Right renal pelvis (tissue), 4 donors: ENCODE data around the gene FANCI. TPM values are rescaled to one million over a fixed set of nuclear protein-coding genes. Genes with fewer than 3 reads are reported as not detected.

Source experiments
- DNase-seq, 4 donors: peaks; one replicate each; pipeline ENCODE4 v3.0.0-alpha.2; 2013; ENCODE audit warnings: low read depth in 4 of 4, low spot score in 3 of 4, missing footprints in 1 of 4
- polyA plus RNA-seq, 4 donors: library from polyadenylated mRNA; unstranded; fragments of 120-200 nt; gene quantifications; one replicate each; pipeline ENCODE4 v1.2.1, GENCODE V29; 2013; ENCODE audit not compliant: insufficient read length in 4 of 4

Gene FANCI
- polyA plus RNA-seq, 4 donors, result 32.0 to 38.5 (median 35.1) TPM

GRCh38 chr15:89330881-89331595, 87.3 kb downstream of the FANCI start:
- DNase-seq, result no peak

DNA sequence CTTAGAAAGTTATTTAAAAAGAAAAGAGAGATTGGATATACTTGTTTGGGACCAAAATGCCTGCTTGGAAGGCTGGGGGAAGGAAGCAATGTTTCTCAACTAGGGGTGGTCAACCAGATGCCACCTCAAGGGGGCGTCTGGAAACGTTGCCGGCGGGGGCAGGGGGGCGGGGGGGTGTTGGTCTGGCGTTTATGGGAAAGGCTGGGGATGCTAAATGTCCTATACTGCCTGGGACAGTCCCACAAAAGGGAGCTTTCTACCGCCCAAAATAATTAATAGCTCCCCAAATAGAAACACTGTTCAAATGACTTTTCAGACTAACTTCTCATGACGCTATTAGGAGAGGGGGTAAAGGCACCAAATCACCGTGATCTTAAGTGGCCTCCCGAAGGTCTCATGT, 88.7 kb downstream of the FANCI start:
- no peak for DNase-seq

GRCh38 chr15:89333011-89333860, 89.5 kb downstream of the FANCI start:
- DNase-seq, result no peak

DNA sequence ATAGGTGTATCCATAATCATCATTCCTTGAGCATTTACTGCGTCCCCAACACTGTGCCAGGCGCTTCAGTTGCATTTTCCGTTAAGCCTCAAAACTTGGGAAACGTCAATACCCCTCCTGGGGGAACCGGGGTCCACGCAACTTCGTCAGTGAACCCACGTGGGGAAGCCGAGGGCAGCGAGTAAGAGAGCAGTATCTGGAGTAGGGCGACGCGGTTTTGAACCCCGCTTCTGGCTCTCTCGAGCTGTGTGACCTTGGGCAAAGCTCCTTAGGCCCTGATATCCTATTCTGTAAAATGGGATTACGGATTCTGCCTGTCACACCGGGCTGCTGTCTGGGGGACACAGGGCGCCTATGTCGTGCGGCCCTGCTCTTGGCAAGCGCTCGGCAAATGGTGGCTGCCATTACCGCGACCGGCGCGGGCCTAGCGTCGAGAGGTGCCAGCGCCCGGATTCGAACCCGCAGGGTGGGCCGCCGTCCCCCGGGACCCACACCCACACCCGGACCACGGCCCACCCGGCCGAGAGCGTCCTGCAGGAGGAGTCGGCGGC, 90.3 kb downstream of the FANCI start:
- DNase-seq, result peak in 1 of 4 donors; percentile 35

DNA sequence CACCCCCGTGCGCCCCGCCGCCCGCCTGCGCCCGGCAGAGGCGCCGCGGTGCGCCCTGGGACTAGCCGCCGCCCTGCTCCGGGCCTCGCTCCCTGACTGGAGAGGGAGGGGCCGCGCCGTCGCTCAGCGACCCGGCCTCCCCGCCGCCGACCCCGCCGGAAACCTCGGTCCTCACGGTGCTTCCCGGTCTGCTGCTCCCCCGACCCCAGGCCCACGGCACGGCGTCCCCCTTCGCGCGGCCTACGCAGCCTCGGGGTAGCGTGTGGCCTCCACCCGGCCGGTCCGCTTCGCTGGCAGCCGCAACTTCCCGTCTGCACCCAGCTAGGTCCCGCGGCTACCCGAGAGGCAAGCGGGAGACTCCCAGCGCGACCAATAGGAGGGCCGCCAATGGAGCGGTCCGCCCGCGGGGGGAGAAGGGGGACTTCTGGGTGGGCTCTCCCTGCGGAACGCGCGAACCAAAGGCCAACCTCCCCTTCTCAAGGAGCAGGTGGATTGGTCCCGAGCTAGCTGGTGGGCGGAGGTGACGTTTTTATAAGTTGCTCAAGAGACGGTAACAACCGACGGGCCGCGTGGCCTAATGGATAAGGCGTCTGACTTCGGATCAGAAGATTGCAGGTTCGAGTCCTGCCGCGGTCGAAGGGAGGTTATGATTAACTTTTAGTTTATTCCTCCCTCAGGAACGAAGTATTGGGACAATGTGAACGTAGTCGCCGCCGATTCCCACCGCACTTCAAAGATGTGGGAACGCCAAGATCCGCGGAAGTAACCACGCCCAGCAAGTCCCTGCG, 90.9 kb downstream of the FANCI start, which contains the start of gene POLG:
POLG (minus strand) TSS at position 315 of the 788 bp plus-strand sequence. CDS start 1,070 bp downstream, outside the sequence.
- peak; percentile 98 to 99 (median 98) for DNase-seq

DNA sequence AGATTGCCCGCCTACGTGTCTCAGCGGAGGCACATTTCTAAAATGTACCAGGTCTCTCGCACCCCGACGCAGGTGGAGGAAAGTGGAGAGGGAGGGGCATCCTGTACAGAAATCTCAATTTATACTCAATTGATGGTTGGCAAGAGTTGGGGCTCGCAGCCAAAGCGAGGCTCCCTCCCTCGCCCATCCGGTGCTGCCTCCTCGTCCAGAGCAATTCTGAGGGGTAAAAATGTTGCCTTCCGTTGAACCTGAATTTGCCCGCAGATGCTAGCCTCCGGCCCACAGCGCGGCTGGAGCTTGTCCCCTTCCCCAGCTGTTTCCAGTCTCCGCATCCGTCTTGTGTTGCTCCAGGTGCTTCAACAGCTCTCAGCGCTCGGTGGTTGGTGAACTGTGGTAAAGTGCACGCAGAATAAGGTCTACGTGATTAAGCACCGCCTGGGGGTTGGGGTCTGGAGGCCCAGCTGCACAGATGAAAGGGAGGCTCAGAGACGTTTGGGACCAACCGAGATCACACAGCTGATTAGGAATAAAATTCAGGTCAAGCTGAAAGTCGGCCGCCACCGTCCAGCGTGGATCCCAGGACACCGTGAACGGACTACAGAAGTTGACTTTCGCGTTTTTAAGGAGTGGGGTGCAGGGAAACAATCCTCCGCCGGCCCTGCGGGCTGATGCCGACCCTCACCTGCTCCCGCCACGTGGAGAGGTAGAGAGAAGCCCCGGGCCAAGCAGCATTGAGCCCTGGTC, 91.7 kb downstream of the FANCI start:
- peak in 2 of 4 donors; percentile 18 to 36 for DNase-seq

DNA sequence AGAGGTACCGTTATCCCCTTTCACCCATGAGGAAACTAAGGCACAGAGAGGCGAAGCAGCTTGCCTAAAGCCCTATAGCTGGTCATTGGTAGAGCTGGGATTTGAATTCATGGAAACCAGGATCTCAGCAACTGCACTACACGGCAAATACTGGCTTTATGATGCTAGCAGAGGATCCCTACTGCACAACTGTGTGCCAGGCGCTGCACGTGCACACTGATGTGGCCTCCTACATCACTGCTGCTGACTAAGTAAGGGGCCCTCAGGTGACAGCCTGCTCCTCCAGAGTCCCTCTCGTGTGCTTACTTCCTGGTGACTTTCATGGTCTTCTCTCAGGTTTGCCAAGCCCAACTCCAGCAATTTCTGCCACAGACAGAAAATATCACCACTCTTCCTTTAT, 94.3 kb downstream of the FANCI start:
- DNase-seq, result no peak

DNA sequence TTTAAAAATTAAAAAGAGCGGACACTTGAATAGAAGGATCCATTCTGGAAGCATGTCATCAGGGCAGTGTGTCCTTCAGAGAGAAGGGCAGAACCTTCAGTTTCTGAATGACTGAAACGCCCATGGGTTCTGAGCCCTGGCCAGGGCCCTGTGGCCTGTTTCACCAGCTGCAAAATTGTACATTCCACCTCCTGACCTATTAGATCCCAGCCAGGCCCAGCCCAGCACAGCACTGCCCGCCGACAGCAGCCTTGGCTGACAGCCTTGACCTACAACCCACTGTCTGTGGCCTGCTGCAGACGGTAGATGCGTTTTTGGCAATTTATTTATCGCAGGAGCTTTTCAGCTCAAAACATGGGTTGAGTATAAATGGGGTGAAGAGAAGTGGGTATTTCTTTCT, 96.8 kb downstream of the FANCI start:
- DNase-seq, result no peak

DNA sequence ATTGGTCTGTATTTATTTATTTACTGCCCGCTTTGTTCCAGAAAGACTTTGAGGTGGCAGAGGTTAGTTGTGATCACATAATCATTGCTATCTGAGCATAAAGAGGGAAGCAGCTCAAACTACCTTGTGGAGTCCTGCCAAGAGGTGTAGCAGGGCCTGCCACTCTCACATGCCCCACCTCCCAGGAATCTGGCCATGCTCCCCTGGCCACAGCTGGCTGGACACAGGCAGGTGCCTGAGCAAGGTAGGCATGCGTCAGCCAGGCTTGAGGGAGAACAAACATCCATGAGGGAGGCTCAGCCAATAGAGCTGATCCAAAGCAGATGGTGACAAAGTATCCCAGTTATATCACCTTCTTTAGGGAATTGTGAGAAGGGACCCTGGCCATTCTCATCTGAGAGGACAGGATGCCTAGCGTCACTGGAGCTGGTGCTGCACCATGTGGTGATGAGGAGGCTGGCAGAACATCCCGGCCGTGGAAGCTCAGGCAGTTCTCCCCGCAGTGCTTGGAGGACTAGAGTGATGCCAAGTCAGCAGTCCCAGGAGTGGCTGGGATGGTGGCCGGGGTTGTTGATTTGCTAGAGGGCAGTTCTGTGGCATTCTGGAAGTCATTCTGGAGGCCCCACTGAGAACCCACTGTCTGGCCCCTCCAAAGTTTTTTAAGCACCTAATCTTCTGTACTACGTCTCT, 97.7 kb downstream of the FANCI start:
- DNase-seq, result no peak

GRCh38 chr15:89342840-89343239, 99.1 kb downstream of the FANCI start:
- no peak for DNase-seq

DNA sequence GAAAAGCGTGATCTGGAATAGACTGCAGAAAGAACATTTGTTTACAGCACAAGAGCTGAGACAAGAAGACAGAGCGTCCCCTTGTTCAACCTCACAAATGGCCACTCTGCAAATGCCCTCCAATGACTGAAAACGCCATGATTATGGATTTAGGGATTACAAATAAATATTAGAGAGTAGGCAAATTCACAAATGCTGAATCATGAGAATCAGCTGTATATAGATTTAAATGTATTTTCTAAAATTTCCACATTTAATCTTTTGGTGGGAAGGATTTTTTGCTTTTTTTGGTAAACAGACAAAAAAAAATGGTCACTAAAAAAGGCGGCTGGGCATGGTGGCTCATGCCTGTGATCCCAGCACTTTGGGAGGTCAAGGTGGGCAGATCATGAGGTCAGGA, 101.5 kb downstream of the FANCI start:
- no peak for DNase-seq

- DNase-seq, result no peak
Observed at GRCh38 chr15:89346516-89347231, 102.9 kb downstream of the FANCI start.

DNA sequence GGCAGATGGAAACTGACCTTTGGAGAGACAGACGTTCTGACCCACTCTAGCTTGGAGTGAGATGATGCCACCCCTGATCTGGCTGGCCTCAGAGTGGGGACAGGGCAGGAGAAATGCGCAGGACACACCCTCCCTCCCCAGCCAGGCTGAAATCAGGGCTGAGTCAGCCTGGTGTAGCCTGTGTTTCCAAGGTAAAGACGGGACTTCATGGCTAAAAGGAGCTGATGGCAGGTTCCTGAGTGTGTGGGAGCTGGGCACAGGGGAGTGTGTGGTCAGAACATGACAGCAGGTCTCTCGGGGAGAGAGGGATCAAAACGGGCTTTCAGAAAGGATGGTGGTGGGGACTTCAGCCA, 105.4 kb downstream of the FANCI start:
- no peak for DNase-seq

DNA sequence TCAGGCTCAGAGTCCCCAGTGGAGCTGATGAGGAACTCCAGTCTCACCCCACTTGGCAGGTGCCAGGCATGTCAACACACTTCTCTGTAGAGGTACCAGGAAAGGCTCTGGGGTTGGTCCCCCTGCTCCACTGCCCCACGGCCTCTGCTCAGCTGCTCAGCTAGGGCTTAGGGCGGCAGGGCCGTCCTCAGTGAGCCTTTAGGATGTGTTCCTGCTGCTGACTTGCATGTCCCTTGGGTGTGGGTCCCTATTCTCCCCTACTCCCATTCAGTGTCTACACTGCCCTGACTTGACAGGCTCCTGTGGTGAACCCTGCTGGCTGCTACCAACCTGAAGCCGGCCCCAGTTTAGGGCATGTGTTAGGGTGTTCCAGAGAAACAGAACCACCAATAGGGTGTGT, 108.7 kb downstream of the FANCI start:
- DNase-seq, result no peak

DNA sequence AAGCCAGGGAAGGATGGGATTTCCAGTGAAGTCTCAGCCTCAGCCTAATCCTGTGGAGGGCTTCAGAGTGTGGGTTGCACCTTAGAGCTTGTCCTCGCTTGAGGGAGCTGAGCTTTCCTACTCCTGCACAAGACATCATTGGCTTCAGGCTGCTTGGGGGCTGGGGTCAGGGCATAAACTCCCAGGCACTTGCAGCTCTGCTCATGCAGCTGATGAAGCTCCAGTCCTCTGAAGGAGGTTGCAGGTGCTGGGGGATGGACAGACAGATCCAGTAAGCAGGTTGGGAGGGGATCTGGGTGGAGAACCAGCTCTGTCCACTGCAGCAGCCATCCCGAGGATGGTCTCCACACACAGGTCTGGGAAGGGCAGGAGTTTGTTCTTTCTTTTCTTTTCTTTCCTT, 110.2 kb downstream of the FANCI start:
- DNase-seq, result no peak

GRCh38 chr15:89356634-89357298, 113.0 kb downstream of the FANCI start:
- no peak for DNase-seq

DNA sequence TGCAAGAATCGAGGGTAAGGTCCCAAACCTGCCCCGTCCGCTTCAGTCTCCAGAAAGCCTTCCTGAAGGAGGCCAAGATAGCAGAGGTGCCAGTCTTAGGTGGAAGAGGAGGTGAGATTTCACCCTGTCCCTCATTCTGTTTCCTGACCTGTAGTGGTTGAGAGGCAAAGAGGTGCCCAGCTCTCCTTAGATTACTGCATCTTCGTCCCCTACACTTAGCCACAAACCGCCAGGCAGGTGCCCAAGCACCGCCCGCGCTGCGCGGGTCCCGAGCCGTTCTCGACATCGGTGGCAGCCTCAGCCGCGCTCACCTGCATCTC, 114.6 kb downstream of the FANCI start:
- DNase-seq, result no peak

- peak in 2 of 4 donors; percentile 58 to 89 for DNase-seq
Observed at GRCh38 chr15:89358755-89359439, 115.1 kb downstream of the FANCI start.
